OCI-LY7 (cell line): Measurements from ENCODE around the gene RALA.

ENCODE experiments used
- EZH2phosphoT487 ChIP-seq: fragments of 200-600 bp; sonication (generic); IDR thresholded peaks from 2 replicates; pipeline ENCODE4 v1.6.1; 2018; ENCODE audit warnings: low read depth, borderline replicate concordance, mild to moderate bottlenecking, mixed run types, antibody characterized with exemption, low read length, moderate library complexity, mixed read lengths
- TF ChIP-seq, protein P1 (sequence below): fragments of 200-600 bp; sonication (generic); conservative IDR thresholded peaks from 2 replicates; pipeline ENCODE4 v1.5.1; 2014; ENCODE audit warnings: mild to moderate bottlenecking, antibody characterized with exemption, low read length, moderate library complexity, mixed read lengths

- TF ChIP-seq, protein P1, sequence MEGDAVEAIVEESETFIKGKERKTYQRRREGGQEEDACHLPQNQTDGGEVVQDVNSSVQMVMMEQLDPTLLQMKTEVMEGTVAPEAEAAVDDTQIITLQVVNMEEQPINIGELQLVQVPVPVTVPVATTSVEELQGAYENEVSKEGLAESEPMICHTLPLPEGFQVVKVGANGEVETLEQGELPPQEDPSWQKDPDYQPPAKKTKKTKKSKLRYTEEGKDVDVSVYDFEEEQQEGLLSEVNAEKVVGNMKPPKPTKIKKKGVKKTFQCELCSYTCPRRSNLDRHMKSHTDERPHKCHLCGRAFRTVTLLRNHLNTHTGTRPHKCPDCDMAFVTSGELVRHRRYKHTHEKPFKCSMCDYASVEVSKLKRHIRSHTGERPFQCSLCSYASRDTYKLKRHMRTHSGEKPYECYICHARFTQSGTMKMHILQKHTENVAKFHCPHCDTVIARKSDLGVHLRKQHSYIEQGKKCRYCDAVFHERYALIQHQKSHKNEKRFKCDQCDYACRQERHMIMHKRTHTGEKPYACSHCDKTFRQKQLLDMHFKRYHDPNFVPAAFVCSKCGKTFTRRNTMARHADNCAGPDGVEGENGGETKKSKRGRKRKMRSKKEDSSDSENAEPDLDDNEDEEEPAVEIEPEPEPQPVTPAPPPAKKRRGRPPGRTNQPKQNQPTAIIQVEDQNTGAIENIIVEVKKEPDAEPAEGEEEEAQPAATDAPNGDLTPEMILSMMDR = no peak
- TF ChIP-seq EZH2phosphoT487 = no peak
Observed at GRCh38 chr7:39745320-39745719, 121.9 kb downstream of the RALA start.
